GM18873 (cell line): ENCODE measurements around the gene CYYR1.
"Not testable (repeated sequence)": the region's sequence is repeated elsewhere in the genome, so short reads cannot be mapped to it uniquely, and the experiment has no call there.

Experiments
- ATAC-seq: cut with Tn5 transposase; IDR thresholded peaks from one replicate; pipeline ENCODE4 v1.9.1; 2021; ENCODE audit warnings: mild to moderate bottlenecking, moderate library complexity, moderate number of reproducible peaks; ENCODE audit not compliant: unreplicated experiment, low FRiP score

CYYR1 gene

GRCh38 chr21:26499495-26499894 lies 73.6 kb downstream of the CYYR1 start:
- no peak for ATAC-seq

GRCh38 chr21:26495283-26495849 lies 77.7 kb downstream of the CYYR1 start:
- ATAC-seq, result no peak

- no peak for ATAC-seq
These were observed 81.4 kb downstream of the CYYR1 start for GRCh38 chr21:26491663-26492062.

GRCh38 chr21:26490771-26491170 lies 82.3 kb downstream of the CYYR1 start:
- no peak for ATAC-seq

- no peak for ATAC-seq
These were observed 83.3 kb downstream of the CYYR1 start for GRCh38 chr21:26489781-26490180.

GRCh38 chr21:26487981-26488480 lies 85.1 kb downstream of the CYYR1 start:
- no peak for ATAC-seq

GRCh38 chr21:26473471-26473870 lies 99.6 kb downstream of the CYYR1 start:
- ATAC-seq, result no peak

GRCh38 chr21:26471099-26471471 lies 102.0 kb downstream of the CYYR1 start:
- ATAC-seq, result no peak

GRCh38 chr21:26470351-26471098 lies 102.6 kb downstream of the CYYR1 start:
- no peak for ATAC-seq

- no peak for ATAC-seq
These were observed 103.3 kb downstream of the CYYR1 start for GRCh38 chr21:26469789-26470188.

GRCh38 chr21:26465916-26466315 lies 107.2 kb downstream of the CYYR1 start:
- ATAC-seq, result no peak

- ATAC-seq, result no peak
These were observed 111.6 kb downstream of the CYYR1 start for GRCh38 chr21:26461500-26461899.

GRCh38 chr21:26460621-26461020 lies 112.5 kb downstream of the CYYR1 start:
- ATAC-seq, result no peak

GRCh38 chr21:26458854-26459253 lies 114.2 kb downstream of the CYYR1 start:
- ATAC-seq, result not testable (repeated sequence)

GRCh38 chr21:26457817-26458216 lies 115.3 kb downstream of the CYYR1 start:
- no peak for ATAC-seq

- no peak for ATAC-seq
These were observed 119.8 kb downstream of the CYYR1 start for GRCh38 chr21:26453267-26453666.

GRCh38 chr21:26451081-26451740 lies 121.9 kb downstream of the CYYR1 start:
- no peak for ATAC-seq

- ATAC-seq, result no peak
These were observed 123.9 kb downstream of the CYYR1 start for GRCh38 chr21:26449161-26449560.

GRCh38 chr21:26448751-26449150 lies 124.3 kb downstream of the CYYR1 start:
- ATAC-seq, result no peak

- no peak for ATAC-seq
These were observed 125.1 kb downstream of the CYYR1 start for GRCh38 chr21:26447932-26448475.

GRCh38 chr21:26445440-26445839 lies 127.6 kb downstream of the CYYR1 start:
- ATAC-seq, result no peak
